Measurements from ENCODE around the gene ARHGAP10. TPM values are rescaled to one million over a fixed set of nuclear protein-coding genes. Genes with fewer than 3 reads are reported as not detected.

ARHGAP10 gene
- total RNA-seq, 1 donor from 2014 or later, result 25.5 TPM

- Mint-ChIP-seq H3K36me3 (peaks cover 14% of the 10 kb centered on the region), H3K4me1 (ENCODE audit: unreplicated experiment) (peaks cover 49% of the 10 kb centered on the region), H3K4me3 (no peak overlapping the region), H3K27me3 (no peaks in the 10 kb centered on the region), H3K27ac (peak overlapping the region; percentile 91), H3K9me3 (peaks cover 4% of the 10 kb centered on the region)
- no peak for TF ChIP-seq CTCF (conservative IDR thresholded peaks at IDR 0.05)
- no peak for DNase-seq (ENCODE audit: extremely low spot score, unreplicated experiment)
These were observed 8.3 kb downstream of the ARHGAP10 start for GRCh38 chr4:147740176-147740575.

DNA sequence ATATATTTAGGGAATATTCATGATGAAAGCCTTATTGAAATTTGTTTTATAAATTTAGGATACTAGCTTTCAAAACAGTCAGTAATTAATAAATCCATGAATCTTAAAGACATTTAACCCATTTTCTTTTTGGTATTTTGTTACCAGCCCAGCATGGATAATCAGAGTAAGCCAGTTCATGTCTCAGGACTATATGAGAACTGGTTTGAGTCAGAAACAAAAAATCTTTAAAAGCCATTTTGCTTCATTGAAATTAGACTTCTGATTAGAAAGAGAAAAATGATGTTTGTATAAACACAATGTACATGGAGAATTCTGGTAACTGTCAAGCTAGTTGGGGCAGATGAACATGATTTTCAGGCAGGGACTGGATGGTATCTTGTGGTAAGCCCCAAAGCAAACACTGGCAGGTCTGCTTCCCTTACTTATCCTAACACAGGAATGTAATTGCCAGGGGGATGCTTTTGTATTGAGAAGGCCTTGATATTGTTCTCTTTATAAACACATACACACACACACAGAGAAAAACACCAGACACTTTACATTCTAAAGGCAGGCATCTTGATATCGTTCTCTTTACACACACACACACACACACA lies 9.4 kb downstream of the ARHGAP10 start:
- DNase-seq (ENCODE audit: extremely low spot score, unreplicated experiment), result no peak
- peak overlapping the region; percentile 65 for H3K4me3 Mint-ChIP-seq
- H3K27ac Mint-ChIP-seq, result peak overlapping the region; percentile 91
- peaks cover 4% of the 10 kb centered on the region for H3K9me3 Mint-ChIP-seq
- H3K4me1 Mint-ChIP-seq (ENCODE audit: unreplicated experiment), result peaks cover 39% of the 10 kb centered on the region
- H3K36me3 Mint-ChIP-seq, result peaks cover 14% of the 10 kb centered on the region
- no peak for TF ChIP-seq CTCF (conservative IDR thresholded peaks at IDR 0.05)
- H3K27me3 Mint-ChIP-seq, result no peaks in the 10 kb centered on the region

DNA sequence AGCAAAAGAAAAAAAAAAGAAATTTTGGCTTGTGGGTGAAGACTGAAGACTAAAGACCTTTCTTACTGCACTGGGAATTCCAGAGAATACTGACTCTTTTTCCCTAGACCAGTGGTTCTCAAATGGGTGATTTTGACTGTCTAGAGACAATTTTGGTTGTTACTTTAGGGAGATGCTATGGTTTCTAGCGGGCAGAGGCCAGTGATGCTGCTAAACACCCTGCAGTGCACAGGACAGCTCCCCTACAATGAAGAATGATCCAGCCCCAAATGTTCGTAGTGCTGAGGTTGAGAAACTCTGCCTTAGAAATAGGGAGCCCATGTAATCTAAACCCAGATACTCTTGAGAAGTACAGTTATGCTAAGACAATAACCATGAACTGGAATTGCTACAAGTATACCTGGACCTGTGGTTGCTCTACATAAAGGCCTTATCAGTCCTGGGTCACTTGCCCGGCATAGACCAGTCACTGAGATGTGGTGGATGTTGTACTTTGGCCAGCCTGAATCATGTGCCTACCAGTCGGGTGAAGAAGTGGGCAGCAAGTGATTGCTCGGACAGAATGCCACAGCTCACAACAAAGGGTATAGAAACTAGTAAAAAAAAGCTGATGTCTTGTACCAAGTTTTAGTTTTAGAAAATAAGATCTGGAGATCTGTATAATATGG lies 16.0 kb downstream of the ARHGAP10 start:
- no peak overlapping the region for H3K27ac Mint-ChIP-seq
- no peaks in the 10 kb centered on the region for H3K27me3 Mint-ChIP-seq
- no peaks in the 10 kb centered on the region for H3K9me3 Mint-ChIP-seq
- TF ChIP-seq CTCF (conservative IDR thresholded peaks at IDR 0.05), result no peak
- no peak overlapping the region for H3K4me3 Mint-ChIP-seq
- H3K4me1 Mint-ChIP-seq (ENCODE audit: unreplicated experiment), result peaks cover 38% of the 10 kb centered on the region
- peaks cover 17% of the 10 kb centered on the region for H3K36me3 Mint-ChIP-seq
- DNase-seq (ENCODE audit: extremely low spot score, unreplicated experiment), result no peak

DNA sequence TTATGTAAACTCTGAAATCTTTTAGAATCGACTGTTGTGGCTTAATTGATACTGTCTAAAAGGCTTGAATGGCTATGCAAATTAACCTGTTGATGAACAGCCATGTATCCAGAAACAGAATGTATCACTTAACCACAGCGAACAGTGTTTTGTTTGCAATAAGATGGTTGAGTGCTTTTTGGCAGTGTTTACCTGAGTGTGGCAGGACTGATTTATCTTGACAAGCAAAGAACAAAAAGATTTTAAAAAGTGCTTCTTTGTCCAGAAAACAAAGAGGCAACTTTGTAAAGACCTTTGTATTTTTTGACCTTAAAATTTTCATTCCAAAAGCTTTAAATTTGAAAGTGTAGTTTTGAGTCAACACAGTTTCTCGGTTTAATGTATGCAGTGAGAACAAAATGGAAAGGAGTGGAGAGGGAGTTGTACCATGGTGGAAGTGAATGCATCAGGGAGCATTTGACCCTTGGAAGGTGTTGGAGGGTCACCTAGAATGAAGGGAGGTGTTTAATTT lies 18.0 kb downstream of the ARHGAP10 start:
- no peak for DNase-seq (ENCODE audit: extremely low spot score, unreplicated experiment)
- H3K4me3 Mint-ChIP-seq, result no peak overlapping the region

GRCh38 chr4:147753047-147753446 lies 21.2 kb downstream of the ARHGAP10 start:
- Mint-ChIP-seq H3K9me3 (no peaks in the 10 kb centered on the region), H3K4me3 (no peak overlapping the region), H3K4me1 (ENCODE audit: unreplicated experiment) (peaks cover 42% of the 10 kb centered on the region), H3K27ac (no peak overlapping the region), H3K27me3 (no peaks in the 10 kb centered on the region), H3K36me3 (peaks cover 9% of the 10 kb centered on the region)
- no peak for TF ChIP-seq CTCF (conservative IDR thresholded peaks at IDR 0.05)
- DNase-seq (ENCODE audit: extremely low spot score, unreplicated experiment), result no peak

More for the DNA sequence above, 18.0 kb downstream of the ARHGAP10 start:
- Mint-ChIP-seq H3K27me3 (no peaks in the 10 kb centered on the region), H3K4me1 (ENCODE audit: unreplicated experiment) (peaks cover 40% of the 10 kb centered on the region), H3K9me3 (no peaks in the 10 kb centered on the region), H3K36me3 (peaks cover 6% of the 10 kb centered on the region), H3K27ac (peak overlapping the region; percentile 6)
- TF ChIP-seq CTCF (conservative IDR thresholded peaks at IDR 0.05), result no peak
